GM21786 (cell line): ENCODE results near the gene HSD11B1L.
"Not testable (repeated sequence)": the region's sequence is repeated elsewhere in the genome, so short reads cannot be mapped to it uniquely, and the experiment has no call there.

Experiments used
- ATAC-seq: cut with Tn5 transposase; IDR thresholded peaks from one replicate; pipeline ENCODE4 v1.9.1; 2021; ENCODE audit not compliant: unreplicated experiment

The HSD11B1L gene

DNA sequence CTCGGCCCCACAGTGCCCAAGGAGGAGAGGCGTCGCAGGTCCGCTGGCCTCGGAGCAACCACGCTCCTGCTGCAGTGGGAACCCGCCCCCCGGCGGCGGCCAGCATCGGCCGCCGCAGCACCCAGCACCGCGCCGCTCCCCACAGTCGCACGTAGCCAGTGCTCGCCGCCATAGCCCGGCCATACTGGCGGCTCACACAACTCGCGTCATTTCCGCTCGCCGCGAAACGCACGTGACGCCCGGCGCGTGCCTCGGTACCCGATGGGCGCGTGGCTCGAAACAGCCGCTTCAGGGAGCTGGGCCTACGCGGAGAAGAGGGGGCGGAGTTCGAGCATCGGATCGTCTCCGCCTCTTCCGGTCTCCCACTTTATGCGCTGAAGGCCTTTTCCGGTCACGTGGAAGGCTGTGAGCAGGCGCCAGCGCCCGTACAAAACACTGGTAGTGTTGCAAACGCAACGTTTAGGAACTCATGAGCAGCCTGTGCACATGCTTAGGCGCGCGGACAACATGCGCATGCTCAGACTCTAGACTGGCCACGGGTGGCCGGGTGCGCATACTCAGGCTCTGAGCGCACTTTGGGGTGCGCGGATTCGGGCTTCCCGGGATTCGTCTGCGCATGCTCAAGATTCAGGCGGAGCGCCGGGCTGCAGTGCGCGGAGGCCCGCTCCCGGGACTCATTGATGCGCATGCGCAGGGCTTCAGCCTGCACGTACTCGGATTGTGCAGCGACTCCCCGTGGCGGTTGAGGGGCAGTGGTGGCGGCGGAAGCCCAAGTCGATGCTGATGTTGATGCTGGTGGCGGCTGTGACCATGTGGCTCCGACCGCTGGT is 39.3 kb downstream of the HSD11B1L start, which contains the start of the genes CATSPERD and LONP1:
CATSPERD (plus strand) TSS at position 677 of the 830 bp plus-strand sequence; CDS start at position 778, 101 bp downstream.
LONP1 (minus strand) TSS at position 186 of the 830 bp plus-strand sequence; CDS start at position 172, 14 bp downstream.
- peak; percentile 84 for ATAC-seq

DNA sequence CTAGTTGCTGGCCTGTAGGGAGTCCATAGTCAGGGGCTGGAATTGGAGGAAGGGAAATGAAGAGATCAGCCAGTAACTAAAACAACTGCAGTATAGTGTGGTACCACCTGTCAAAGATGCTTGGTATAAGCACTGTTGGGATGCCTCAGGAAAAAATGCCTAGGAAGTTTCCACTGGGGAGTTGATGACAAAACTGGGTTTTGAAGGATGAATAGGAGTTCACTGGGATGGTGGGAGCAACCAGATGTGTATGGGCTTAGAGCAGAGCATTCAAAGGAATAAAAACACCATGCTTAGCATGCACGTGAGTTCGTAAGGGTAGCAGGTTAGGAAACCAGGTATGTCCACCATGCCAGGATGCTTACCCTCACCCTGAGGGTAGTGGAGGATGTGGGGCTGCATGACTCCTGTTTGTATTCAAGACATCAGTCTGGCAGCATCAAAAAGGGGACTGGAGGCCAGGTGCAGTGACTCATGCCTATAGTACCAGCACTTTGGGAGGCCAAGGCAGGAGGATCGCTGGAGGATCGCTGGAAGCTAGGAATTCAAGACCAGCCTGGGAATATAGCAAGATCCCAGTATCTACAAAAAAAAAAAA is 46.7 kb downstream of the HSD11B1L start:
- no peak for ATAC-seq

DNA sequence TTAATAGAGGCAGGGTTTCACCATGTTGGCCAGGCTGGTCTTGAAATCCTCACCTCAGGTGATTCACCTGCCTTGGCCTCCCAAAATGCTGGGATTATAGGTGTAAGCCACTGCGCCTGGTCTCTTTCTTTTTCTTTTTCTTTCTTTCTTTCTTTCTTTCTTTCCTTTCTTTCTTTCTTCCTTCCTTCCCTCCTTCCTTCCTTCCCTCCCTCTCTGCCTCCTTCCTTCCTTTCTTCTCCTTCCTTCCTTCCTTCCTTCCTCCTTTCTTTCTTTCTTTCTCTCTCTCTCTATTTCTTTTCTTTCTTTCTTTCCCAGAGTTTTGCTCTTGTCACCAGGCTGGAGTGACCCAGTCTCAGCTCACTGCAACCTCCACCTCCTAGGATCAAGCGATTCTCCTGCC is 52.3 kb downstream of the HSD11B1L start:
- not testable (repeated sequence) for ATAC-seq
